ENCODE results near the gene SLC8B1. TPM values are rescaled to one million over a fixed set of nuclear protein-coding genes. Genes with fewer than 3 reads are reported as not detected.

The SLC8B1 gene
- total and polyA plus RNA-seq, 2 donors (not counting 3 experiments of a cell fraction or from before 2014, with no cell fraction given), result 29.9 to 45.4 TPM

DNA sequence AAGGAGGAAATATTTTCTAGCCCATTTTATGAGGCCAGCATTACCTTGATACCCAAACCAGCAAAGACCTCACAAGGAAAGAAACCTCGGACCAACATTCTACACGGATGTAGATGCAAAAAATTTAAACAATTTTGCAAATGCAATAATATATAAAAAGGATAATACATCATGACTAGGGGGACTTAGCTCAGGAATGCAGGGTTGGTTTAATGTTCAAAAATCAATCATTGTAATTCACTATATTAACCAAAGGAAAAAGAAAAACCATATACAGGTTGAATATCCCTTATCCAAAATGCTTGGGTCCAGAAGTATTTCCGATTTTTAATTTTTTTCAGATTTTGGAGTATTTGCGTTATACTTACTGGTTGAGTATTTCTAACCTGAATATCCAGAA is 80.6 kb downstream of the SLC8B1 start:
- no peak overlapping the region for H3K4me2 ChIP-seq (ENCODE audit: insufficient read depth, low read length)
- H3K9ac ChIP-seq (replicated peaks; ENCODE audit: extremely low read depth, insufficient read depth, low read length), result no peak overlapping the region
- CTCF ChIA-PET, result interaction anchor here (0.9 kb wide), 1 partner anchor 10 kb away, joined by 3 read pairs; no protein-coding TSS in a partner anchor
- H3K36me3 ChIP-seq (ENCODE audit: control insufficient read depth in 2 of 2, extremely low read depth in 1 of 2, insufficient read depth in 2 of 2, low read length in 2 of 2), result peaks cover 0 to 3% of the 10 kb centered on the region in 2 experiments
- H3K27me3 ChIP-seq (ENCODE audit: control insufficient read depth in 2 of 2, insufficient read depth in 2 of 2, low read length in 2 of 2), result no peaks in the 10 kb centered on the region
- no peak overlapping the region for H3K27ac ChIP-seq (ENCODE audit: insufficient read depth, low read depth, low read length)
- no peaks in the 10 kb centered on the region for H3K9me3 ChIP-seq (replicated peaks; ENCODE audit: control insufficient read depth, insufficient read depth, low read length)
- no peak for FAIRE-seq
- H3K79me2 ChIP-seq (ENCODE audit: control insufficient read depth, insufficient read depth, low read length), result no peaks in the 10 kb centered on the region
- no peak for TF ChIP-seq GATA2 (IDR thresholded peaks at IDR 0.05; ENCODE audit: insufficient read depth, insufficient read length, low read depth, low read length)
- no peak overlapping the region for H3K4me3 ChIP-seq (replicated peaks in 1 of 3; ENCODE audit: insufficient read depth in 1 of 3, low read depth in 1 of 3, low read length in 3 of 3)
- no peak overlapping the region for H2AFZ ChIP-seq (ENCODE audit: low read depth, low read length)
- intact Hi-C loops (cut with micrococcal nuclease), result no loop called here
- H4K20me1 ChIP-seq (replicated peaks; ENCODE audit: control insufficient read depth, extremely low read depth, insufficient read depth, low read length), result no peaks in the 10 kb centered on the region
- POLR2A ChIA-PET, result interaction anchor here (0.6 kb wide), 1 partner anchor 77 kb away, joined by 3 read pairs; no protein-coding TSS in a partner anchor
- BruUV-seq (replicated peaks), result no TSS peak
- peaks cover under 1% of the 10 kb centered on the region for H3K4me1 ChIP-seq (ENCODE audit: control insufficient read depth, extremely low read depth, insufficient read depth, low read length)
- dilution Hi-C loops (cut with MboI; ENCODE audit: extremely low pct_ligation_motif_present, low sequenced_read_pairs), result no loop called here
- H3K9me1 ChIP-seq (replicated peaks; ENCODE audit: control insufficient read depth, extremely low read depth, insufficient read depth, low read length), result no peaks in the 10 kb centered on the region
- DNase-seq (ENCODE audit: low read depth, low spot score), result no peak

DNA sequence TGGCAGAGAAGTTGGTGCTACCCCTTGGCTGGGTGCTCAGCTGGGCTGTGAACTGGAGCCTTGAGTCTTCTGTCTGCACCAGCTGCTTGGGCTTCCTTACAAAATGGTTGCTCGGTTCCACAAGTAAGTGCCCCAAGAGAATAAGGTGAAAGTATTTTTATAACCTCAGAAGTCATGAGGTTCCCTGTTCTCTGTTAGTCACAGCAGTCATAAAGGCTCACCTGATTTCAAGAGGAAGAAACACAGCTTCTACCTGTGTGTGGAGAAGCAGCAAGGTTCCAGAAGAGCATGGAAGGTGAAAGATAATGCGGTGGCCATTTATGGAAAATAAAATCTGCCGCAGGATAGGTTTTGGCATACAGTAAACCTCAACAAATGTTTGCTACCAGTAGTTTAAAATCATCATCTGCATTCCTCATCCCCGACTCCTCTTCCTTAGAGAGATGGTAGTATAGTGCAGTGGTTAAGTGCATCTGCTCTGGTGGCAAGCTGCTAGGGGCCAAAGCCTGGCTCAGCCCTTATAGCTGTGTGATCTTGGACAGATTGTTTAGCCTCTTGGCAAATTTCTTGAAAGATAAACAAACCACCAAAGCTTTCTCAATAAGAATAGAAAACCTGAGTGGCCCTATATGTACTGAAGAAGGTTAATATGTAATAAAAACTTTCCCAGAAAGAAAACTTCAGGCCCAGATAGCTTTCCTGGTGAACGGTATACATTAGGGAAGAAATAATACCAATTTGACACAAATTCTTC is 81.2 kb downstream of the SLC8B1 start:
- FAIRE-seq (no peak), DNase-seq (ENCODE audit: low read depth, low spot score) (no peak)
- H3K4me2 ChIP-seq (ENCODE audit: insufficient read depth, low read length), result no peak overlapping the region
- intact Hi-C loops (cut with micrococcal nuclease), result no loop called here
- BruUV-seq (replicated peaks), result no TSS peak
- H3K9me1 ChIP-seq (replicated peaks; ENCODE audit: control insufficient read depth, extremely low read depth, insufficient read depth, low read length), result no peaks in the 10 kb centered on the region
- no peak overlapping the region for H2AFZ ChIP-seq (ENCODE audit: low read depth, low read length)
- H3K4me1 ChIP-seq (ENCODE audit: control insufficient read depth, extremely low read depth, insufficient read depth, low read length), result no peaks in the 10 kb centered on the region
- H3K79me2 ChIP-seq (ENCODE audit: control insufficient read depth, insufficient read depth, low read length), result no peaks in the 10 kb centered on the region
- dilution Hi-C loops (cut with MboI; ENCODE audit: extremely low pct_ligation_motif_present, low sequenced_read_pairs), result no loop called here
- no peak overlapping the region for H3K27ac ChIP-seq (ENCODE audit: insufficient read depth, low read depth, low read length)
- no peaks in the 10 kb centered on the region for H3K9me3 ChIP-seq (replicated peaks; ENCODE audit: control insufficient read depth, insufficient read depth, low read length)
- no peaks in the 10 kb centered on the region for H3K27me3 ChIP-seq (ENCODE audit: control insufficient read depth in 2 of 2, insufficient read depth in 2 of 2, low read length in 2 of 2)
- ChIA-PET POLR2A (interaction anchor here (0.6 kb wide), 1 partner anchor 78 kb away, joined by 3 read pairs; no protein-coding TSS in a partner anchor), CTCF (interaction anchor here (0.9 kb wide), 1 partner anchor 9 kb away, joined by 3 read pairs; no protein-coding TSS in a partner anchor)
- no peak overlapping the region for H3K4me3 ChIP-seq (replicated peaks in 1 of 3; ENCODE audit: insufficient read depth in 1 of 3, low read depth in 1 of 3, low read length in 3 of 3)
- no peak for TF ChIP-seq FOS (IDR thresholded peaks at IDR 0.05; ENCODE audit: borderline replicate concordance, insufficient read depth, low read length)
- TF ChIP-seq MYC (IDR thresholded peaks at IDR 0.05; ENCODE audit: low read depth, low read length), result no peak
- no peak for TF ChIP-seq MAX (IDR thresholded peaks at IDR 0.05; ENCODE audit: insufficient read depth, insufficient read length)
- peaks cover 0 to 3% of the 10 kb centered on the region in 2 experiments for H3K36me3 ChIP-seq (ENCODE audit: control insufficient read depth in 2 of 2, extremely low read depth in 1 of 2, insufficient read depth in 2 of 2, low read length in 2 of 2)
- no peaks in the 10 kb centered on the region for H4K20me1 ChIP-seq (replicated peaks; ENCODE audit: control insufficient read depth, extremely low read depth, insufficient read depth, low read length)
- H3K9ac ChIP-seq (replicated peaks; ENCODE audit: extremely low read depth, insufficient read depth, low read length), result no peak overlapping the region
